ENCODE measurements around the gene PADI2.

Gene PADI2

GRCh38 chr1:17027900-17028299, 91.4 kb downstream of the PADI2 start:
- no peak overlapping the region for H3K4me3 ChIP-seq (ENCODE audit: low read length)
- H3K27me3 ChIP-seq (ENCODE audit: control insufficient read depth, insufficient read depth, low read length) = no peaks in the 10 kb centered on the region
- no peaks in the 10 kb centered on the region for H3K9me3 ChIP-seq (replicated peaks; ENCODE audit: low read length)
- H3K4me2 ChIP-seq (ENCODE audit: low read length) = no peak overlapping the region
- H3K4me1 ChIP-seq (ENCODE audit: control insufficient read depth, insufficient read depth, low read length) = peaks cover 4% of the 10 kb centered on the region
- H3K36me3 ChIP-seq (ENCODE audit: insufficient read depth, low read length) = peaks cover 68% of the 10 kb centered on the region
- no peak overlapping the region for H3K9ac ChIP-seq (ENCODE audit: low read depth, low read length)

- Histone ChIP-seq H3K4me3 (ENCODE audit: low read length) (no peak overlapping the region), H3K27me3 (ENCODE audit: control insufficient read depth, insufficient read depth, low read length) (no peaks in the 10 kb centered on the region), H3K9ac (ENCODE audit: low read depth, low read length) (no peak overlapping the region), H3K36me3 (ENCODE audit: insufficient read depth, low read length) (peaks cover 68% of the 10 kb centered on the region), H3K9me3 (replicated peaks; ENCODE audit: low read length) (no peaks in the 10 kb centered on the region), H3K4me1 (ENCODE audit: control insufficient read depth, insufficient read depth, low read length) (peaks cover 4% of the 10 kb centered on the region), H3K4me2 (ENCODE audit: low read length) (no peak overlapping the region)
Measured at GRCh38 chr1:17027403-17027802, 91.8 kb downstream of the PADI2 start.

DNA sequence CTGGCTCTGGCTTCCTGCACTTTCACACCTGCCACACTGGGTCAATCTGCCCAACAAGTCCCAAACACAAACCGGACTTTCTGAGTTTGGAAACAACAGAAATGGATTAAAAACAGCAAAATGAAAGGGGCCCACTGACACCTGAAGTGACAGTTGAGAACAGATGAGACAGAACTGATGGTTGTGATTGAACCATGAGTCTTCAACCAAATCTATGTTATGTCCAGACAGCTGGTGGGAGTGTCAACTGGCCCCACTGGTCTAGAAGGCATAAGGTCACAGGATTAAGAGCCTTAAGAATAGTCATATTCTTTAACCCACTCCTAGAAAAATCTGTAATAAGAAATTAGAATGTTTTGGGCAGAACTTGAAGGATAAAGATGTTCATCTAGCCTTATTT, 94.5 kb downstream of the PADI2 start:
- Histone ChIP-seq H3K4me3 (ENCODE audit: low read length) (no peak overlapping the region), H3K36me3 (ENCODE audit: insufficient read depth, low read length) (peaks cover 76% of the 10 kb centered on the region), H3K27me3 (ENCODE audit: control insufficient read depth, insufficient read depth, low read length) (no peaks in the 10 kb centered on the region), H3K9me3 (replicated peaks; ENCODE audit: low read length) (no peaks in the 10 kb centered on the region), H3K4me2 (ENCODE audit: low read length) (no peak overlapping the region), H3K9ac (ENCODE audit: low read depth, low read length) (no peak overlapping the region), H3K4me1 (ENCODE audit: control insufficient read depth, insufficient read depth, low read length) (peaks cover 4% of the 10 kb centered on the region)

- Histone ChIP-seq H3K4me2 (ENCODE audit: low read length) (no peak overlapping the region), H3K4me3 (ENCODE audit: low read length) (no peak overlapping the region), H3K9me3 (replicated peaks; ENCODE audit: low read length) (no peaks in the 10 kb centered on the region), H3K9ac (ENCODE audit: low read depth, low read length) (no peak overlapping the region), H3K4me1 (ENCODE audit: control insufficient read depth, insufficient read depth, low read length) (peaks cover 4% of the 10 kb centered on the region), H3K36me3 (ENCODE audit: insufficient read depth, low read length) (peaks cover 81% of the 10 kb centered on the region), H3K27me3 (ENCODE audit: control insufficient read depth, insufficient read depth, low read length) (no peaks in the 10 kb centered on the region)
Measured at GRCh38 chr1:17023573-17023972, 95.7 kb downstream of the PADI2 start.

DNA sequence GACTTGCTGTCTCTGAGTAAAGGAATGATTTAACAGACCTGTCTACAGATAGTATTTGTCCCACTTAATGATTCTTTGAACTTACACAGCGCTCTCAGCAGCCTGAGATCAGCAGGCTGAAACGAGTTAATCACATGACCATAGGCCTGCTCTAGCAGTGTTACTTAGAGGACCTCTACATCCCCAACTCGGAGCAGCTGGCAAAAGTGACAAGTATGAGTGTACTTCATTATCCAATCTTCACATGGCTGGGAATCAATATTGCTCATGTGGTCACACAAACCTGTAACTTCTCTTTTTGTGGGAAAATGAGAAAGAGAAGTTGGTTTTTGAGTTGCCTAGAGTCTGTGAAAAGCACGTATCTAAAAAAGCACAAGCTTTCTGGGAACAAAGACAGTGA, 96.1 kb downstream of the PADI2 start:
- H3K4me3 ChIP-seq (ENCODE audit: low read length) = no peak overlapping the region
- H3K36me3 ChIP-seq (ENCODE audit: insufficient read depth, low read length) = peaks cover 79% of the 10 kb centered on the region
- H3K9ac ChIP-seq (ENCODE audit: low read depth, low read length) = no peak overlapping the region
- no peak overlapping the region for H3K4me2 ChIP-seq (ENCODE audit: low read length)
- H3K4me1 ChIP-seq (ENCODE audit: control insufficient read depth, insufficient read depth, low read length) = peaks cover 4% of the 10 kb centered on the region
- H3K27me3 ChIP-seq (ENCODE audit: control insufficient read depth, insufficient read depth, low read length) = no peaks in the 10 kb centered on the region
- H3K9me3 ChIP-seq (replicated peaks; ENCODE audit: low read length) = no peaks in the 10 kb centered on the region

GRCh38 chr1:17021896-17022295, 97.4 kb downstream of the PADI2 start:
- Histone ChIP-seq H3K4me2 (ENCODE audit: low read length) (no peak overlapping the region), H3K36me3 (ENCODE audit: insufficient read depth, low read length) (peaks cover 74% of the 10 kb centered on the region), H3K9me3 (replicated peaks; ENCODE audit: low read length) (no peaks in the 10 kb centered on the region), H3K27me3 (ENCODE audit: control insufficient read depth, insufficient read depth, low read length) (no peaks in the 10 kb centered on the region), H3K4me3 (ENCODE audit: low read length) (no peak overlapping the region), H3K4me1 (ENCODE audit: control insufficient read depth, insufficient read depth, low read length) (no peaks in the 10 kb centered on the region), H3K9ac (ENCODE audit: low read depth, low read length) (no peak overlapping the region)

- Histone ChIP-seq H3K4me1 (ENCODE audit: control insufficient read depth, insufficient read depth, low read length) (peaks cover 7% of the 10 kb centered on the region), H3K4me3 (ENCODE audit: low read length) (no peak overlapping the region), H3K27me3 (ENCODE audit: control insufficient read depth, insufficient read depth, low read length) (no peaks in the 10 kb centered on the region), H3K9me3 (replicated peaks; ENCODE audit: low read length) (no peaks in the 10 kb centered on the region), H3K4me2 (ENCODE audit: low read length) (no peak overlapping the region), H3K36me3 (ENCODE audit: insufficient read depth, low read length) (peaks cover 63% of the 10 kb centered on the region), H3K9ac (ENCODE audit: low read depth, low read length) (no peak overlapping the region)
Measured at GRCh38 chr1:17020502-17020901, 98.7 kb downstream of the PADI2 start.

- no peak overlapping the region for H3K4me3 ChIP-seq (ENCODE audit: low read length)
- H3K36me3 ChIP-seq (ENCODE audit: insufficient read depth, low read length) = peaks cover 54% of the 10 kb centered on the region
- no peaks in the 10 kb centered on the region for H3K27me3 ChIP-seq (ENCODE audit: control insufficient read depth, insufficient read depth, low read length)
- no peak overlapping the region for H3K9ac ChIP-seq (ENCODE audit: low read depth, low read length)
- H3K4me2 ChIP-seq (ENCODE audit: low read length) = no peak overlapping the region
- no peaks in the 10 kb centered on the region for H3K9me3 ChIP-seq (replicated peaks; ENCODE audit: low read length)
- peaks cover 10% of the 10 kb centered on the region for H3K4me1 ChIP-seq (ENCODE audit: control insufficient read depth, insufficient read depth, low read length)
Measured at GRCh38 chr1:17018849-17019248, 100.4 kb downstream of the PADI2 start.

DNA sequence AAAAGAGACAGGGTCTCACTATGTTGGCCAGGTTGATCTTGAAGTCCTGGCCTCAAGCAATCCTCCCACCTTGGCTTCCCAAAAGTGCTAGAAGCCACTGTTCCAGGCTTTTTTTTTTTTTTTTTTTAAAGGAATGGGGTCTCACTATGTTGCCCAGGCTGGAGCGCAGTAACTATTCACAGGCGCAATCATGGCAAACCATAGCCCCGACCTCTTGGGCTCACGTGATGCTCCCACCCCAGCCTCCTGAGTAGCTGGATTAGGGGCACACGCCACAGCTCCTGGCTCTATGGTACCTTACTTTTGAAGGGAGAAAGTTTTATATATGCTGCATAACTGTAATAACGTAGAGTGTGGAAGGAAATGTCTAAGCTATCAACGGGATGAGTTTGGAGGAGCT, 101.8 kb downstream of the PADI2 start:
- H3K4me2 ChIP-seq (ENCODE audit: low read length) = no peak overlapping the region
- no peaks in the 10 kb centered on the region for H3K27me3 ChIP-seq (ENCODE audit: control insufficient read depth, insufficient read depth, low read length)
- no peak overlapping the region for H3K4me3 ChIP-seq (ENCODE audit: low read length)
- H3K9ac ChIP-seq (ENCODE audit: low read depth, low read length) = no peak overlapping the region
- H3K36me3 ChIP-seq (ENCODE audit: insufficient read depth, low read length) = peaks cover 40% of the 10 kb centered on the region
- H3K4me1 ChIP-seq (ENCODE audit: control insufficient read depth, insufficient read depth, low read length) = peaks cover 21% of the 10 kb centered on the region
- no peaks in the 10 kb centered on the region for H3K9me3 ChIP-seq (replicated peaks; ENCODE audit: low read length)
